PC-3 (cell line): ENCODE measurements around the gene MDGA2. TPM values are rescaled to one million over a fixed set of nuclear protein-coding genes. Genes with fewer than 3 reads are reported as not detected.
"Not testable (repeated sequence)": the region's sequence is repeated elsewhere in the genome, so short reads cannot be mapped to it uniquely, and the experiment has no call there.

ENCODE experiments used
- ATAC-seq: fragments of 200-7000 bp; cut with Tn5 transposase; 2 replicates; pipeline ENCODE4 v1.9.1; 2020; ENCODE audit warnings: mild to moderate bottlenecking, moderate library complexity
- BruUV-seq: library from RNA; stranded (reverse); fragments of 400-500 nt; replicated peaks from 2 replicates; lab custom pipeline; 2021; lab: Mats Ljungman, UMichigan
- CTCF ChIA-PET: fragments of 300-600 bp; sonication (Branson Sonifier 250); formaldehyde crosslinking; loops from one replicate; lab custom pipeline; 2022; ENCODE audit warnings: antibody characterized with exemption; lab: Charles Lee
- POLR2A ChIA-PET: fragments of 300-600 bp; sonication (Branson Sonifier 250); formaldehyde crosslinking; loops from one replicate; lab custom pipeline; 2022; ENCODE audit warnings: antibody characterized with exemption; ENCODE audit not compliant: unreplicated experiment; lab: Charles Lee
- DNase-seq: peaks from one replicate; pipeline ENCODE4 v3.0.0-alpha.2; 2015
- H2AFZ ChIP-seq: fragments of 300-600 bp; sonication (generic); 2 replicates; pipeline ENCODE4 v1.6.0; 2016; ENCODE audit warnings: antibody characterized with exemption, low read length
- H3F3A ChIP-seq: fragments of 300-600 bp; sonication (generic); one replicate; pipeline ENCODE4 v1.6.0; 2017; ENCODE audit warnings: antibody characterized with exemption, low read length, control low read depth, mild to moderate bottlenecking; ENCODE audit not compliant: unreplicated experiment
- H3K27ac ChIP-seq: fragments of 300-600 bp; sonication (generic); 2 replicates; pipeline ENCODE4 v1.5.1; 2016; ENCODE audit warnings: mild to moderate bottlenecking, low read length
- H3K27me3 ChIP-seq: fragments of 300-600 bp; sonication (generic); 2 replicates; pipeline ENCODE4 v1.6.1; 2016; ENCODE audit warnings: low read length, mixed read lengths
- H3K36me3 ChIP-seq: fragments of 300-600 bp; sonication (generic); 2 replicates; pipeline ENCODE4 v1.6.1; 2016; ENCODE audit warnings: low read depth, mixed run types, low read length, mixed read lengths
- H3K4me1 ChIP-seq: fragments of 300-600 bp; sonication (generic); 2 replicates; pipeline ENCODE4 v1.5.1; 2016; ENCODE audit warnings: low read length; ENCODE audit not compliant: insufficient read depth
- H3K4me2 ChIP-seq: fragments of 300-600 bp; sonication (generic); 2 replicates; pipeline ENCODE4 v1.6.0; 2016; ENCODE audit warnings: low read length
- H3K4me3 ChIP-seq: fragments of 300-600 bp; sonication (generic); 2 replicates; pipeline ENCODE4 v1.5.1; 2016; ENCODE audit warnings: mild to moderate bottlenecking, low read length, mixed read lengths
- H3K79me2 ChIP-seq: fragments of 300-600 bp; sonication (generic); 2 replicates; pipeline ENCODE4 v1.6.1; 2017; ENCODE audit warnings: low read length, mixed read lengths
- H3K9ac ChIP-seq: fragments of 300-600 bp; sonication (generic); 2 replicates; pipeline ENCODE4 v1.6.0; 2016; ENCODE audit warnings: mild to moderate bottlenecking, low read length
- H3K9me2 ChIP-seq: fragments of 300-600 bp; sonication (generic); replicated peaks from 2 replicates; pipeline ENCODE4 v1.6.1; 2016; ENCODE audit warnings: mixed run types, low read length, mixed read lengths
- H3K9me3 ChIP-seq: fragments of 300-600 bp; sonication (generic); 2 replicates; pipeline ENCODE4 v1.6.1; 2016; ENCODE audit warnings: low read length, mixed read lengths
- H4K20me1 ChIP-seq: fragments of 300-600 bp; sonication (generic); 2 replicates; pipeline ENCODE4 v1.6.1; 2016; ENCODE audit warnings: low read length, mixed read lengths
- EZH2 ChIP-seq: fragments of 300-600 bp; sonication (generic); IDR thresholded peaks from one replicate; pipeline ENCODE4 v1.6.1; 2017; ENCODE audit warnings: antibody characterized with exemption, mild to moderate bottlenecking, low read length; ENCODE audit not compliant: unreplicated experiment
- EZH2phosphoT487 ChIP-seq: fragments of 300-600 bp; sonication (generic); IDR thresholded peaks from 2 replicates; pipeline ENCODE4 v1.6.1; 2018; ENCODE audit warnings: mild to moderate bottlenecking, antibody characterized with exemption, low read length, borderline replicate concordance
- intact Hi-C: fragments of 100-400 bp; cut with micrococcal nuclease; formaldehyde crosslinking; loops from 2 replicates; pipeline ENCODE4 v1.9.0; 2023
- total RNA-seq: library from RNA; depleted of rRNA; stranded (reverse); fragments of >200 nt; gene quantifications from 2 replicates; pipeline ENCODE4 v1.2.3, GENCODE V29; 2014
- TF ChIP-seq, protein P1 (sequence below): fragments of 300-600 bp; sonication (generic); conservative IDR thresholded peaks from 2 replicates; pipeline ENCODE4 v1.5.1; 2017; ENCODE audit warnings: antibody characterized with exemption, low read depth, mild to moderate bottlenecking, low read length

The MDGA2 gene
- total RNA-seq, 1 experiment from 2014 or later = 0.04 TPM

GRCh38 chr14:47200740-47201139 lies 474.7 kb downstream of the MDGA2 start:
- no peak overlapping the region for H3K27ac ChIP-seq
- ChIA-PET POLR2A (no interaction called here), CTCF (no interaction called here)
- H3K79me2 ChIP-seq = no peaks in the 10 kb centered on the region
- peak overlapping the region; percentile 26; the same call in 1 of the 2 replicates for H2AFZ ChIP-seq
- no peak for TF ChIP-seq EZH2
- no peak for TF ChIP-seq EZH2phosphoT487
- TF ChIP-seq, protein P1, sequence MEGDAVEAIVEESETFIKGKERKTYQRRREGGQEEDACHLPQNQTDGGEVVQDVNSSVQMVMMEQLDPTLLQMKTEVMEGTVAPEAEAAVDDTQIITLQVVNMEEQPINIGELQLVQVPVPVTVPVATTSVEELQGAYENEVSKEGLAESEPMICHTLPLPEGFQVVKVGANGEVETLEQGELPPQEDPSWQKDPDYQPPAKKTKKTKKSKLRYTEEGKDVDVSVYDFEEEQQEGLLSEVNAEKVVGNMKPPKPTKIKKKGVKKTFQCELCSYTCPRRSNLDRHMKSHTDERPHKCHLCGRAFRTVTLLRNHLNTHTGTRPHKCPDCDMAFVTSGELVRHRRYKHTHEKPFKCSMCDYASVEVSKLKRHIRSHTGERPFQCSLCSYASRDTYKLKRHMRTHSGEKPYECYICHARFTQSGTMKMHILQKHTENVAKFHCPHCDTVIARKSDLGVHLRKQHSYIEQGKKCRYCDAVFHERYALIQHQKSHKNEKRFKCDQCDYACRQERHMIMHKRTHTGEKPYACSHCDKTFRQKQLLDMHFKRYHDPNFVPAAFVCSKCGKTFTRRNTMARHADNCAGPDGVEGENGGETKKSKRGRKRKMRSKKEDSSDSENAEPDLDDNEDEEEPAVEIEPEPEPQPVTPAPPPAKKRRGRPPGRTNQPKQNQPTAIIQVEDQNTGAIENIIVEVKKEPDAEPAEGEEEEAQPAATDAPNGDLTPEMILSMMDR = no peak
- no peaks in the 10 kb centered on the region for H3K36me3 ChIP-seq
- no peak for ATAC-seq
- H3K4me3 ChIP-seq = no peak overlapping the region
- DNase-seq = no peak
- no peaks in the 10 kb centered on the region for H4K20me1 ChIP-seq
- H3K9me3 ChIP-seq = no peaks in the 10 kb centered on the region
- no peaks in the 10 kb centered on the region for H3F3A ChIP-seq
- no TSS peak for BruUV-seq
- peaks cover 9% of the 10 kb centered on the region; the same call in 1 of the 2 replicates for H3K27me3 ChIP-seq
- no peaks in the 10 kb centered on the region for H3K4me1 ChIP-seq
- intact Hi-C loops = no loop called here
- H3K9ac ChIP-seq = no peak overlapping the region
- H3K9me2 ChIP-seq = no peaks in the 10 kb centered on the region; the same call in 1 of the 2 replicates
- H3K4me2 ChIP-seq = no peak overlapping the region

DNA sequence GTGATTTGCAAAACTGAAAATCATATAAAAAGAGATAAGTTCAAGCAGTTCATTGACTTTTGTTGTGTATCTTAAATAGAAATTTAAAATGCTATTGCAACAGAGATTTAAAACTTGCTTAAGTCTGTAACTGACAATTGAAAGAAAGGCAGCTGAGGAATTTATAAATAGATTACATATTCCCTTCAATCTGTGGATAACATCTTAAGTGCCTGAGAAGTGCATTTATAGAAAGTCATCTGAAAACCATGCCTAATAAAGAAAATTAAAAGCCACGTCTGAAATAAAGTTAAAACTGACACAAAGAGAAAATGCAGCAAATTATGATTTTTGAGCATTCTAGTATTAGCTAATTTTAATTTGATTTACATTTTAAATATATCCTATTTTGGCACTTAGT lies 479.8 kb downstream of the MDGA2 start:
- ATAC-seq (no peak), DNase-seq (no peak)
- ChIA-PET CTCF (no interaction called here), POLR2A (no interaction called here)
- Histone ChIP-seq H3K27ac (no peak overlapping the region), H3F3A (no peaks in the 10 kb centered on the region), H2AFZ (no peak overlapping the region), H3K9me2 (no peaks in the 10 kb centered on the region), H4K20me1 (no peaks in the 10 kb centered on the region), H3K4me2 (no peak overlapping the region), H3K9me3 (no peaks in the 10 kb centered on the region), H3K27me3 (0 out of 2 replicates have a peak, but pooled peaks cover under 1% of the 10 kb centered on the region), H3K4me1 (no peaks in the 10 kb centered on the region), H3K9ac (no peak overlapping the region), H3K36me3 (no peaks in the 10 kb centered on the region), H3K4me3 (no peak overlapping the region), H3K79me2 (no peaks in the 10 kb centered on the region)
- BruUV-seq = no TSS peak
- intact Hi-C loops = no loop called here
- TF ChIP-seq, protein P1 = no peak
- no peak for TF ChIP-seq EZH2
- no peak for TF ChIP-seq EZH2phosphoT487

DNA sequence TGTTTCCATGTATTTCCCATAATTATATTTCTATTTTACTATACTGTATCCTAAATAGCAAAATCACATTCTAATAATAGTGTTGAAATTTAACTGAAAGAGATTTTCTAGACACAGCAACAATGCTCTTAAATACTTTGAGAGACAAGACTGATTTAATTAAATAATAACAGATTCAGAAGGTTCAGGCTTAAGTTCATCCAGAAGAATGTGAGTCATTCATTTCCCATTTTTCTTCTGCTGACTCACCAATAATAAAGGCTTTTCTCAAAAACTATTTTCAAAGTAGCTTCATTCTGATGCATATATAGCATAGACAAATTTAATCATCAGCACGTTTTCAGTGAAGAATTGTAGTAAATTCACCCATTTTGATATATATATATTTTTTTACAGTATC lies 481.4 kb downstream of the MDGA2 start:
- Histone ChIP-seq H3F3A (no peaks in the 10 kb centered on the region), H3K4me2 (no peak overlapping the region), H3K9ac (no peak overlapping the region), H3K36me3 (no peaks in the 10 kb centered on the region), H3K9me3 (no peaks in the 10 kb centered on the region), H3K4me1 (no peaks in the 10 kb centered on the region), H3K4me3 (no peak overlapping the region), H4K20me1 (no peaks in the 10 kb centered on the region), H3K9me2 (no peaks in the 10 kb centered on the region), H3K27ac (no peak overlapping the region), H2AFZ (no peak overlapping the region), H3K79me2 (no peaks in the 10 kb centered on the region), H3K27me3 (no peaks in the 10 kb centered on the region)
- no peak for ATAC-seq
- ChIA-PET CTCF (no interaction called here), POLR2A (no interaction called here)
- TF ChIP-seq, protein P1 = no peak
- TF ChIP-seq EZH2phosphoT487 (no peak), EZH2 (no peak)
- DNase-seq = peak; percentile 11
- intact Hi-C loops = no loop called here
- BruUV-seq = no TSS peak

- H3K36me3 ChIP-seq, H3K4me1 ChIP-seq, H3K27me3 ChIP-seq, intact Hi-C loops, H3K4me2 ChIP-seq, H3K9me3 ChIP-seq, CTCF ChIA-PET, POLR2A ChIA-PET, DNase-seq, BruUV-seq, H3K9ac ChIP-seq, H3K79me2 ChIP-seq, H2AFZ ChIP-seq, H3K27ac ChIP-seq, ATAC-seq, H3K9me2 ChIP-seq, H3F3A ChIP-seq, H4K20me1 ChIP-seq, H3K4me3 ChIP-seq: not testable (repeated sequence)
Observed at GRCh38 chr14:47192203-47192602, 483.2 kb downstream of the MDGA2 start.
